ENCODE measurements around the gene TIAM2. TPM values are rescaled to one million over a fixed set of nuclear protein-coding genes. Genes with fewer than 3 reads are reported as not detected.
"Not testable (repeated sequence)": the region's sequence is repeated elsewhere in the genome, so short reads cannot be mapped to it uniquely, and the experiment has no call there.

The TIAM2 gene
- 8.3 and 8.4 TPM in 2 replicates for total RNA-seq (2014; rRNA removed; shearing (Covaris generic))

GRCh38 chr6:154995254-154996015 lies at the start of gene TIAM2:
Gene TIAM2 (plus strand): TSS chr6:154995315. CDS start chr6:155129224, 133,909 bp downstream.
- no peak for DNase-seq (ENCODE audit: low spot score)
- in situ Hi-C loops (cut with HindIII; ENCODE audit: low sequenced_read_pairs), result no loop called here

- DNase-seq (ENCODE audit: low spot score), result no peak
- in situ Hi-C loops (cut with HindIII; ENCODE audit: low sequenced_read_pairs), result no loop called here
Observed at GRCh38 chr6:154950979-154951344, 44.2 kb upstream of the TIAM2 start.

DNA sequence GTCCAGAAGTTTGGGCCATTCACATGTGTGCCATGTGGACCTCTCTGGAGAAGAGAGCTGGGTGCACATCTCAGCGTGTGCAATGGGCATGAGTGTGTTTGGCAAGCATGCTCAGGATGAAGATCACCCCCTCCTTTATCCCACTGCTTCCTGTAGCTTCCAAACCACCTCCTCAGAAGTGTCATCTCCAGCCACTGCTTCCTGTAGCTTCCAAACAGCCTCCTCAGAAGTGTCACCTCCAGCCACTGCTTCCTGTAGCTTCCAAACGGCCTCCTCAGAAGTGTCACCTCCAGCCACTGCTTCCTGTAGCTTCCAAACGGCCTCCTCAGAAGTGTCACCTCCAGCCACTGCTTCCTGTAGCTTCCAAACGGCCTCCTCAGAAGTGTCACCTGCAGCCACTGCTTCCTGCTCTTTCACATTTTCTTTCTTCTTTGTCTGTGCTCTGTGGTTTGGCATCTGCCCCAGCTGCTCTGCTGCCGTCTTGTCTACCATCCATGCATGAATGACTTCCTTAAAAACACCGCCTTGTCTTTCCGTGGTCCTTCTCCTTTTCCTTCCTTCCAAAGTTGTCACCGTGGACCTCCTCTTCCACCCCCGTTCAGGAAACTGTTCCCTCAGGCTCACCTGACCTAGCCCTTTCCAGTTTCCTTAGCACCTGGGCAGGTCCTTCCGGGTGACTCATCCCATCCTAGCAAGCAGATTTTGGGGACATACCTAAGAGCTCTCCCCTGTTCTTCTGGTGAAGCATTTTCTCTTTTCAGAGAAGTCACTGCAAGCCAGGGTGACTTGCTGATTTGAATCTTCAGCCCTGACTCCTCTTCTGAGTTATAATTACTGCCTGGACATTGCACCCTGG lies 43.5 kb upstream of the TIAM2 start:
- in situ Hi-C loops (cut with HindIII; ENCODE audit: low sequenced_read_pairs), result no loop called here
- no peak for DNase-seq (ENCODE audit: low spot score)

DNA sequence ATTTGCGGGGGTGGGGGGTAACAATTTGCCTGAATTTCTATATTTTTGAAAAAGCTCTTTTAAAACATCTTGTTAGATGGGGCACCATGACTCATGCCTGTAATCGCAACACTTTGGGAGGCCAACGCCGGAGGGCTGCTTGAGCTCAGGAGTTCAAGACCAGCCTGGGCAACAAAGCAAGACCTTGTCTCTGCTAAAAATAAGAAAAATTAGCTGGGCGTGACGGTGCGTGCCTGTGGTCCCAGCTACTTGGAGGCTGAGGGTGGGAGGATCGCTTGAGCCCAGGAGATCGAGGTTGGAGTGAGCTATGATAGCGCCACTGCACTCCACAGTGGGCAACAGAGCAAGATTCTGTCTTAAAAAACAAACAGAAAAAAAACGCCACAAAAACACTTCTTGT lies 41.5 kb upstream of the TIAM2 start:
- DNase-seq (ENCODE audit: low spot score), result no peak
- in situ Hi-C loops (cut with HindIII; ENCODE audit: low sequenced_read_pairs), result no loop called here

DNA sequence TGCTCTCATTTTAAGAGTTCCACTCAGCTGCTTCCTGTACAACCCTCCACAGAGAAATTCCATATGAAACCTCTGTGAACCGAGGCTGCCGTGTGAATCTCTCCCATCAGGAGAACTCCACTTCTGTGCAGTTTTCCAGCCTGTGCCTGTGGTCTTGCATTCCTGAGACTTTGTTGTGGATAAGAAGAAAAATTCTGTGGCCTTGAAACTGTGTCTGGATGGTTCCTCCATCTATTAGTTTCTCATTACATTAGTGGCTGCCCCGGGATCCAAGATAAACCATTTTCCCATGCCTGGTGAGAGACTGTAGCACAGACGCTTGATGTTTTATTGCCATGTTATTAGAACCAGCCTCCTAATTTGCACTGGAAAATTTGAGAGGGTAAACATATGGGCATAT lies 40.8 kb upstream of the TIAM2 start:
- in situ Hi-C loops (cut with HindIII; ENCODE audit: low sequenced_read_pairs), result no loop called here

GRCh38 chr6:154956771-154957522 lies 38.2 kb upstream of the TIAM2 start:
- in situ Hi-C loops (cut with HindIII; ENCODE audit: low sequenced_read_pairs), result no loop called here

More for the DNA sequence above, 40.8 kb upstream of the TIAM2 start:
- DNase-seq (ENCODE audit: low spot score), result no peak

GRCh38 chr6:154958469-154958868 lies 36.6 kb upstream of the TIAM2 start:
- in situ Hi-C loops (cut with HindIII; ENCODE audit: low sequenced_read_pairs), result no loop called here
- DNase-seq (ENCODE audit: low spot score), result no peak

More at GRCh38 chr6:154956771-154957522, 38.2 kb upstream of the TIAM2 start:
- DNase-seq (ENCODE audit: low spot score), result no peak

GRCh38 chr6:154960299-154960843 lies 34.7 kb upstream of the TIAM2 start:
- no peak for DNase-seq (ENCODE audit: low spot score)
- in situ Hi-C loops (cut with HindIII; ENCODE audit: low sequenced_read_pairs), result no loop called here

DNA sequence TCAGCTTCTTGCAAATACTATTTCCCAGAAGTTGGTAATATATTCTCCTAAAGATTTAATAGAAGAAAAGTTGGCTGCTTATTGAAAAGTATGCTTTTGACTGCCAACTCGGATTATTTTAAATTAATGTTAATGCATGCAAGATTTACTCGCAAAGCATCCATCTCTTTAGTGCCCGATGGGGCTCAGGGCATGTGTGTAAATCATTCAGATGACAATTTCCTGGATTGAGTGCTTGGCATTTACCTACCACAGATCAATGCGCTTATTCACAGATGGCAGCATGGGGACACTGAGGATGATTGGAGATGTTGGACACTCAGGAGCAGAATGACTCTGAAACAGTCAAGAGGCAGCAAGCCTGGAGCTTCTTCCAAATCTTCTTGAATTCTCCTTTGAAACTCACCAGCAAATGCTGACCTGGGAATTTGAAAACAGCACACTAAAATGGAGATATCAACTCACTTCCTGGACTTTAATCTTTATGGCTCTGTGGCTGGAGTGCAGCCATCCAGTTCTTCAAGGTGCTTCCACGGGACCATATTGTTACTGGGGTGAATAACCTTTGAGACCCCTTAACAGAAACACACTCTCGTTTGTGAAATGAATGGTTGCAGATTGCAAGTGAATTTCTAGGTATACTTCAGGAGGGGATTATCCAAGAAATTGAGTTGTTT lies 34.1 kb upstream of the TIAM2 start:
- DNase-seq (ENCODE audit: low spot score), result no peak
- in situ Hi-C loops (cut with HindIII; ENCODE audit: low sequenced_read_pairs), result no loop called here

GRCh38 chr6:154962753-154963152 lies 32.4 kb upstream of the TIAM2 start:
- no peak for DNase-seq (ENCODE audit: low spot score)
- in situ Hi-C loops (cut with HindIII; ENCODE audit: low sequenced_read_pairs), result no loop called here

DNA sequence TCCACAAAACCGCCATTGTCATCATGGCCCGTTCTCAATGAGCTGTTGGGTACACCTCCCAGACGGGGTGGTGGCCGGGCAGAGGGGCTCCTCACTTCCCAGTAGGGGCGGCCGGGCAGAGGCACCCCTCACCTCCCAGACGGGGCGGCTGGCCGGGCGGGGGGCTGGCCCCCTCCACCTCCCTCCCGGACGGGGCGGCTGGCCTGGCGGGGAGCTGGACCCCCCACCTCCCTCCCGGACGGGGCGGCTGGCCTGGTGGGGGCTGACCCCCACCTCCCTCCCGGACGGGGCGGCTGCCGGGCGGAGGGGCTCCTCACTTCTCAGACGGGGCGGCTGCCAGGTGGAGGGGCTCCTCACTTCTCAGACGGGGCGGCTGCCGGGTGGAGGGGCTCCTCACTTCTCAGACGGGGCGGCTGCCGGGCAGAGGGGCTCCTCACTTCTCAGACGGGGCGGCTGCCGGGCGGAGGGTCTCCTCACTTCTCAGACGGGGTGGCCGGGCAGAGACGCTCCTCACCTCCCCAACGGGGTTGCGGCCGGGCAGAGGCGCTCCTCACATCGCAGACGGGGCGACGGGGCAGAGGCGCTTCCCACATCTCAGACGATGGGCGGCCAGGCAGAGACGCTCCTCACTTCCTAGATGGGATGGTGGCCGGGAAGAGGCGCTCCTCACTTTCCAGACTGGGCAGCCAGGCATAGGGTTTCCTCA lies 28.9 kb upstream of the TIAM2 start:
- DNase-seq (ENCODE audit: low spot score); in situ Hi-C loops (cut with HindIII; ENCODE audit: low sequenced_read_pairs): not testable (repeated sequence)

- in situ Hi-C loops (cut with HindIII; ENCODE audit: low sequenced_read_pairs), result no loop called here
- DNase-seq (ENCODE audit: low spot score), result no peak
Observed at GRCh38 chr6:154969796-154970195, 25.3 kb upstream of the TIAM2 start.

GRCh38 chr6:154974485-154975149 lies 20.5 kb upstream of the TIAM2 start:
- DNase-seq (ENCODE audit: low spot score), result no peak
- in situ Hi-C loops (cut with HindIII; ENCODE audit: low sequenced_read_pairs), result no loop called here

- DNase-seq (ENCODE audit: low spot score), result no peak
- in situ Hi-C loops (cut with HindIII; ENCODE audit: low sequenced_read_pairs), result no loop called here
Observed at GRCh38 chr6:154977588-154977987, 17.5 kb upstream of the TIAM2 start.

- in situ Hi-C loops (cut with HindIII; ENCODE audit: low sequenced_read_pairs), result no loop called here
- no peak for DNase-seq (ENCODE audit: low spot score)
Observed at GRCh38 chr6:154980273-154981078, 14.6 kb upstream of the TIAM2 start.

DNA sequence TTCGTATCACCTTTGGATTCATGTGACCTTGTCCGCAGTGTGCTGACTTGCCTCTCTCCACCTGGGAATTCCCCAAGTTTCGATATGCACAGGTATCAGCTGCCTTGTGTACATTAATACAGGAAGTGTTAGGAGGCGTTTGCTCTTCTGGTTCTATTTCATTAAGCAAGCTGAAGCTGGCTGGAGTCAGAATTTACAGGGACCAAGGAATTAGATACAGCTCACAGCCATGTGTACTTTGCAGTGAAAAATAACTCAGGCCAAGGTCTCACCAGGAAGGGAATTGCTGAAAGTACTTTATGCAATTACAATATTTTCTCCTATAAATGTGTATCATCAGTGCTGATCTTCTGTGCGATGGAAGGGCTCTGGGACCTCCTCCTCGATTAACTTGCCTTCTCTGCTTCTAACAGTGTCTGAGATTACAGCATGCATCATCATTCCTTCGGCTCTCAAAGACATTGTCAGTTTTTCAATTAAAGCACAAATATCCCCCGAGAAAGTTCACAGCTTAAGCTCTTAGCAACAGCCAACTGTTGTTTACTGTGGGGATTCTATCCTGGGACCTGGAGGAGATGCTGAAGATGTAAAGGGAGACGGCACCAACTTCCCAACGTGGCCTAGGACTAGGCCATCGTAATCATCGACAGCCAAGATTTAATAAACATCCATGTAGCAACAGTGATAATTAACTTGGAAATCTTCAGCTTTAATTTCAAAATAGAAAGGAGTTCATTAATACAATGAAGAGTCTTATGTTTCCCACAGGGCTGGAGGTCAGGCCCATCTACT lies 13.8 kb upstream of the TIAM2 start:
- no peak for DNase-seq (ENCODE audit: low spot score)
- in situ Hi-C loops (cut with HindIII; ENCODE audit: low sequenced_read_pairs), result no loop called here
